ENCODE results near the gene APBB2. TPM values are rescaled to one million over a fixed set of nuclear protein-coding genes. Genes with fewer than 3 reads are reported as not detected.

Gene APBB2
- total RNA-seq, 1 experiment from 2014 or later, result 80.7 TPM

- Histone ChIP-seq H3K4me3 (ENCODE audit: low read depth, low read length) (no peak overlapping the region), H3K27me3 (replicated peaks; ENCODE audit: control insufficient read depth, insufficient read depth, low read length) (no peaks in the 10 kb centered on the region), H3K4me1 (peaks cover 13% of the 10 kb centered on the region), H3K9me3 (no peaks in the 10 kb centered on the region), H3K36me3 (ENCODE audit: control insufficient read depth, insufficient read depth, low read length) (no peaks in the 10 kb centered on the region)
- TSS peak; percentile 54 for BruUV-seq (replicated peaks)
- DNase-seq, result peak; percentile 48 to 59
- Mint-ChIP-seq H3K27ac (ENCODE audit: unreplicated experiment) (no peak overlapping the region), H3K4me3 (ENCODE audit: unreplicated experiment) (peak overlapping the region; percentile 69), H3K9me3 (ENCODE audit: unreplicated experiment) (no peaks in the 10 kb centered on the region), H3K36me3 (ENCODE audit: insufficient read depth, unreplicated experiment) (peaks cover 45% of the 10 kb centered on the region), H3K4me1 (ENCODE audit: low read depth, unreplicated experiment) (peaks cover 17% of the 10 kb centered on the region), H3K27me3 (ENCODE audit: insufficient read depth, unreplicated experiment) (peaks cover 9% of the 10 kb centered on the region)
- intact Hi-C loops (cut with micrococcal nuclease; ENCODE audit: unreplicated experiment), result no loop called here
- TF ChIP-seq, protein P1, sequence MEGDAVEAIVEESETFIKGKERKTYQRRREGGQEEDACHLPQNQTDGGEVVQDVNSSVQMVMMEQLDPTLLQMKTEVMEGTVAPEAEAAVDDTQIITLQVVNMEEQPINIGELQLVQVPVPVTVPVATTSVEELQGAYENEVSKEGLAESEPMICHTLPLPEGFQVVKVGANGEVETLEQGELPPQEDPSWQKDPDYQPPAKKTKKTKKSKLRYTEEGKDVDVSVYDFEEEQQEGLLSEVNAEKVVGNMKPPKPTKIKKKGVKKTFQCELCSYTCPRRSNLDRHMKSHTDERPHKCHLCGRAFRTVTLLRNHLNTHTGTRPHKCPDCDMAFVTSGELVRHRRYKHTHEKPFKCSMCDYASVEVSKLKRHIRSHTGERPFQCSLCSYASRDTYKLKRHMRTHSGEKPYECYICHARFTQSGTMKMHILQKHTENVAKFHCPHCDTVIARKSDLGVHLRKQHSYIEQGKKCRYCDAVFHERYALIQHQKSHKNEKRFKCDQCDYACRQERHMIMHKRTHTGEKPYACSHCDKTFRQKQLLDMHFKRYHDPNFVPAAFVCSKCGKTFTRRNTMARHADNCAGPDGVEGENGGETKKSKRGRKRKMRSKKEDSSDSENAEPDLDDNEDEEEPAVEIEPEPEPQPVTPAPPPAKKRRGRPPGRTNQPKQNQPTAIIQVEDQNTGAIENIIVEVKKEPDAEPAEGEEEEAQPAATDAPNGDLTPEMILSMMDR (IDR thresholded peaks at IDR 0.05; ENCODE audit: insufficient read depth in 1 of 2, low read depth in 1 of 2, low read length in 1 of 2, severe bottlenecking in 1 of 2, unreplicated experiment in 1 of 2), result peak; percentile 22 to 36
- ChIA-PET CTCF (interaction anchor here (0.5 to 1.2 kb wide), 5 partner anchors 21 to 417 kb away, joined by 3 to 6 read pairs (median 3); partner anchors contain the start of gene APBB2), POLR2A (no interaction called here)
Observed at GRCh38 chr4:41258783-41259182, 44.4 kb upstream of the APBB2 start.

GRCh38 chr4:41257906-41258305, 43.6 kb upstream of the APBB2 start:
- peaks cover 38% of the 10 kb centered on the region for H3K36me3 Mint-ChIP-seq (ENCODE audit: insufficient read depth, unreplicated experiment)
- H3K4me3 ChIP-seq (ENCODE audit: low read depth, low read length), result peak overlapping the region; percentile 63
- TF ChIP-seq, protein P1 (IDR thresholded peaks at IDR 0.05; ENCODE audit: insufficient read depth in 1 of 2, low read depth in 1 of 2, low read length in 1 of 2, severe bottlenecking in 1 of 2, unreplicated experiment in 1 of 2), result no peak
- H3K27me3 Mint-ChIP-seq (ENCODE audit: insufficient read depth, unreplicated experiment), result peaks cover 9% of the 10 kb centered on the region
- no peaks in the 10 kb centered on the region for H3K9me3 Mint-ChIP-seq (ENCODE audit: unreplicated experiment)
- ChIA-PET CTCF (interaction anchor here (1.0 kb wide), 1 partner anchor 404 kb away, joined by 3 read pairs; no protein-coding TSS in a partner anchor), POLR2A (interaction anchor here (1.7 to 1.8 kb wide), 2 partner anchors 41 to 44 kb away, joined by 4 to 9 read pairs; partner anchors contain the start of gene APBB2)
- DNase-seq, result no peak
- intact Hi-C loops (cut with micrococcal nuclease; ENCODE audit: unreplicated experiment), result no loop called here
- no peak overlapping the region for H3K27ac Mint-ChIP-seq (ENCODE audit: unreplicated experiment)
- BruUV-seq (replicated peaks), result no TSS peak
- peak overlapping the region; percentile 69 for H3K4me3 Mint-ChIP-seq (ENCODE audit: unreplicated experiment)
- H3K9me3 ChIP-seq, result no peaks in the 10 kb centered on the region
- H3K4me1 ChIP-seq, result peaks cover 13% of the 10 kb centered on the region
- H3K4me1 Mint-ChIP-seq (ENCODE audit: low read depth, unreplicated experiment), result peaks cover 17% of the 10 kb centered on the region
- H3K36me3 ChIP-seq (ENCODE audit: control insufficient read depth, insufficient read depth, low read length), result no peaks in the 10 kb centered on the region
- H3K27me3 ChIP-seq (replicated peaks; ENCODE audit: control insufficient read depth, insufficient read depth, low read length), result no peaks in the 10 kb centered on the region

DNA sequence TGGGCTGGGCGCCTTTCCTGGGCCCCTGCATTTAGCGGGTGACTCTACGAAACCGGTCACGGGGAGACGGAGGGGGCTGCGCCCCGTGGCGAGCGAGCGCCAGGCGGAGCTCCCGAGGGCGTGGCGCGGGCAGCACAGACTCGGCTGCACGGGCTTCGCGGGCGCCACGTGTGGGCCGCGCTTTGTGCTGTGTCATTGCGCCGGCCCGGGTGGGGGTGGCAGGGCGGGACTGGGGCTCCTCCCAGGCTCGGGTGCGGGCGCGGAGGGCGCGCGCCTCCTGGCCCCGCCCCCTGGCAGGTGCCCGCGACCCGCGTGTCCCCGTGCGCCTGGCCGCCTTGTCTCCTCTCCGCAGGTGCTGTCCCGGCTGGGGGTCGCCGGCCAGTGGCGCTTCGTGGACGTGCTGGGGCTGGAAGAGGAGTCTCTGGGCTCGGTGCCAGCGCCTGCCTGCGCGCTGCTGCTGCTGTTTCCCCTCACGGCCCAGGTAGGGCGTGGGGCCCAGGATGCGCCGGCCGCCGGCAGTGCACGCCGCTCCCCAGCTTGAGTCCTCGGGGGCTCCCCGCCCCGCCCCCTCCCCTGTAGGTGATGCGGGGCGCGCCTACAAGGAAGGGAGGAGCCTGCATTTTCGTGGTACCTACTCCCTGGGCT, 43.0 kb upstream of the APBB2 start:
- H3K4me1 ChIP-seq, result peaks cover 13% of the 10 kb centered on the region
- H3K4me1 Mint-ChIP-seq (ENCODE audit: low read depth, unreplicated experiment), result peaks cover 17% of the 10 kb centered on the region
- DNase-seq, result peak; percentile 56 to 72
- TF ChIP-seq, protein P1 (IDR thresholded peaks at IDR 0.05; ENCODE audit: insufficient read depth in 1 of 2, low read depth in 1 of 2, low read length in 1 of 2, severe bottlenecking in 1 of 2, unreplicated experiment in 1 of 2), result no peak
- H3K27ac Mint-ChIP-seq (ENCODE audit: unreplicated experiment), result no peak overlapping the region
- H3K27me3 ChIP-seq (replicated peaks; ENCODE audit: control insufficient read depth, insufficient read depth, low read length), result no peaks in the 10 kb centered on the region
- intact Hi-C loops (cut with micrococcal nuclease; ENCODE audit: unreplicated experiment), result no loop called here
- ChIA-PET POLR2A (interaction anchor here (0.6 to 1.8 kb wide), 4 partner anchors 34 to 326 kb away, joined by 3 to 9 read pairs (median 5); partner anchors contain the start of gene APBB2), CTCF (interaction anchor here (0.9 to 1.6 kb wide), 4 partner anchors 43 to 363 kb away, joined by 3 to 5 read pairs (median 4); partner anchors contain the start of gene APBB2)
- H3K4me3 Mint-ChIP-seq (ENCODE audit: unreplicated experiment), result peak overlapping the region; percentile 69
- H3K9me3 Mint-ChIP-seq (ENCODE audit: unreplicated experiment), result no peaks in the 10 kb centered on the region
- H3K36me3 ChIP-seq (ENCODE audit: control insufficient read depth, insufficient read depth, low read length), result no peaks in the 10 kb centered on the region
- H3K36me3 Mint-ChIP-seq (ENCODE audit: insufficient read depth, unreplicated experiment), result peaks cover 32% of the 10 kb centered on the region
- peaks cover 9% of the 10 kb centered on the region for H3K27me3 Mint-ChIP-seq (ENCODE audit: insufficient read depth, unreplicated experiment)
- BruUV-seq (replicated peaks), result no TSS peak
- H3K4me3 ChIP-seq (ENCODE audit: low read depth, low read length), result peak overlapping the region; percentile 63
- no peaks in the 10 kb centered on the region for H3K9me3 ChIP-seq

Data from Caco-2 (cell line).